GM19372 (cell line): ENCODE results near the gene SLC7A6OS.

Experiments
- ATAC-seq: cut with Tn5 transposase; IDR thresholded peaks from one replicate; pipeline ENCODE4 v1.9.1; 2021; ENCODE audit warnings: mild to moderate bottlenecking, low read depth, moderate library complexity; ENCODE audit not compliant: unreplicated experiment

SLC7A6OS gene

DNA sequence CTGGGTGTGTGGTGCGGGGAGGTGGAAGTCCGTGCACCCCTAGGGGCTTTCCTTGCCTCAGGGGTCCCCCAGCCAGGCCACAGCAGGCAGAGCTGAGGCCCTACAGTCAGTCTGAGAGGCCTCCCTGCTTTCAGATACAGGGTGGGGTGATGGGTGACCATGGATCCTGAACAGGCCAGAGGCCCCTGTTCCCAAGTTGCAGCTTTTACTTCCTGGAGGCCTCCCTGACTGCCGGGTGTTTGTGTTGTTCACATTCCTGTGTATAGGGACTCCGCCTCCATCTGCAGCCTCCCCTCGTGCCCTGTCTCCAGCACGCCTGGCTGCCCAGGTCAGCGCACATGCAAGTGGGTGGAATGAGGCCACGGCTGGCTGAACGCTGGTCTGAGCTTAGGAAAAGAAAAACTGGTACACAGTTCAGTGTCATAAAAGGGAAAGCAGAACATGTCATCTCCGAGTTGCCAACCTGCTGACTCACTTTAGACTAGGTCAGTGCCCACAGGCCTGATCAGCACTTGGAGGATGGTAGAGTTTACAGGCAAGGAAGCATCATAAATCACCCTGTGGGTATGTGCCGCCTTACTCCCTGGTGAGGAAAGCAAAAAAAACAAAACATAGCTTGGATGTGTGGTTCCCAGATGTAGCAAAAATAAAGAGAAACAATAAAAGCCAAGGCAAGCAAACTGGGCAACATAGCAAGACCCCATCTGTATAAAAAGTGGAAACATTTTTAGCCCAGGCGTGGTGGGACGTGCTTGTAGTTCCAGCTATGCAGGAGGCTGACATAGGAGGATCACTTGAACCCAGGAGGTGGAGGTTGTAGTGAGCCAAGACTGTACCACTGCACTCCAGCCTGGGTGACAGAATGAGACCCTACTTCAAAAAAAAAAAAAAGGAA lies 52.6 kb downstream of the SLC7A6OS start:
- no peak for ATAC-seq

DNA sequence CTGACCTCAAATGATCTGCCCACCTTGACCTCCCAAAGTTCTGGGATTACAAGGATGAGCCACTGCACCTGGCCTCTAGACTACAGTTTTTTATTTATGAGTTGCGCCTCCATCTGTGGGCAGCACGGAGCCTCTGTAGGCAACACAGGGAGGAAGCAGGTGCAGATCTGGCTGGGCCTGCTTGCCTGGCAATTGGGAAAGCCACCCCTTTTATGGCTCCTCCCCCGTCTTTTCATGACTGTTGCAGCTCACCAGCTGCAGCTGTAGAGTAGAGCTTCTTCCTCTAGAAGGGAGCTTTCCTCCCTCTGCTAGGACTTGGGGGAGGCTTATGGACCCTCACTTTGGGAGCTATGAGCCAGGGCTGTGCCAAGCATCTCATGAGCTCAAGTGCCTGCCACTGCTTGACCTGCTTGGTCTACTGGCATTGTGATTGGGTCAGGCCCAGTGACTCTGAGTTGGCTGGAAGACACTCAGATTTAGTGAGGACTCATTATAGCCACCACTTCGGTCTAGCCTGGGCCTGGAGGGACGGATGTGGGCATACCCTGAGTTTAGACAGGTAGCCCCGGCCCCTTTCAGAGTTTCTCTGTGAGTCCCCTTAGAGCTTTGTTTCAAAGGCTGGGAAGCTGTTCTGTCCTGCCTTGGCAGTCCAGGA lies 53.4 kb downstream of the SLC7A6OS start:
- ATAC-seq: peak; percentile 68

DNA sequence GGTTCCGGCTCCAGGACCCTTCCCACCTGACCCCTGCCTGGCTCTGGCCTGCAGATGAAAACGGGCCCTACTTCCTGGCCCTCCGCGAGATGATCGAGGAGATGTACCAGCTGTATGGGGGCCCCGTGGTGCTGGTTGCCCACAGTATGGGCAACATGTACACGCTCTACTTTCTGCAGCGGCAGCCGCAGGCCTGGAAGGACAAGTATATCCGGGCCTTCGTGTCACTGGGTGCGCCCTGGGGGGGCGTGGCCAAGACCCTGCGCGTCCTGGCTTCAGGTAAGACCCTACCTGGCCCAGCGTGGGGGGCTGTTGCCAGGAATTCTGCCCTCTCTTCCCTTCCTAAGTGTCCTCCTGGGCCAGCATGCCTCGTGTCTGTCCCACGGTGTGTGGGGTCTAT lies 55.0 kb downstream of the SLC7A6OS start:
- no peak for ATAC-seq

- no peak for ATAC-seq
Measured at GRCh38 chr16:68253721-68254120, 57.0 kb downstream of the SLC7A6OS start.

GRCh38 chr16:68252383-68252782 lies 58.4 kb downstream of the SLC7A6OS start:
- ATAC-seq: no peak

GRCh38 chr16:68251832-68252231 lies 58.9 kb downstream of the SLC7A6OS start:
- ATAC-seq: no peak

DNA sequence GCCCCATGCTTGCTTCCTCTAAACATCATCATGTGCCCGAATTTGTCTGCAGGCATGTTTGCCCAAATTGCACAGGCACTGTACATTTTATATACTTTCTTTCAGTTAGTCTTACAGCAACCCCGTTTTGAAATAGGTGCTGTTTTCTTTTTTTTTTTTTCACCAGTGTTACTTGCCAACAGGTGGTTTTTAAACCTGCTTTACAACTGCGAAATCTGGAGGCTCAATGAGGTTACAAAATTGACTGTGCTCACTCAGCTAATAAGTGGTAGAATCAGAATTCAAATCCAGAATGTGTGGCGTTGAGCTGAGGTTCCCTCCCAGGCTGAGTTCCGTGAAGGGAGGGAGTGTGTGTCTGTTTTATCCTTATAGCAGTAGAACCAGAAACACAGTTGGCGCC lies 59.8 kb downstream of the SLC7A6OS start:
- ATAC-seq: no peak

DNA sequence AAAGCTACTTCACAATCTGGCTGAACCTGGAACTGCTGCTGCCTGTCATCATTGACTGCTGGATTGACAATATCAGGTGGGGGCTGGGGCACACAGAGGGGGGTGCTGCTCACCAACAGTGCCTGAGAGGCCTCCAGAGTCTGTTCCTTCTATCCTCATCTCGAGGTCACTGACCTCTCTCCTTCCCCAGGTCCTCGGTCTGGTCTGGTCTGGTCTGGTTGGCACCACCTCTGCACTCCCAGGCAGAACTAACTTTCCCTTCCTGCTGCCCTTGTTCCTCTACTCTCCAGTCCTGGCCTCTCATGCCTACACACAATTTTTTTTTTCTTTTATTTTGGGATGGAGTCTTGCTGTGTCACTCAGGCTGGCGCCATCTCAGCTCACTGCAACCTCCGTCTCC lies 61.4 kb downstream of the SLC7A6OS start:
- ATAC-seq: no peak
